ENCODE results near the gene AADACL2.
"Not testable (repeated sequence)": the region's sequence is repeated elsewhere in the genome, so short reads cannot be mapped to it uniquely, and the experiment has no call there.

AADACL2 gene, protein sequence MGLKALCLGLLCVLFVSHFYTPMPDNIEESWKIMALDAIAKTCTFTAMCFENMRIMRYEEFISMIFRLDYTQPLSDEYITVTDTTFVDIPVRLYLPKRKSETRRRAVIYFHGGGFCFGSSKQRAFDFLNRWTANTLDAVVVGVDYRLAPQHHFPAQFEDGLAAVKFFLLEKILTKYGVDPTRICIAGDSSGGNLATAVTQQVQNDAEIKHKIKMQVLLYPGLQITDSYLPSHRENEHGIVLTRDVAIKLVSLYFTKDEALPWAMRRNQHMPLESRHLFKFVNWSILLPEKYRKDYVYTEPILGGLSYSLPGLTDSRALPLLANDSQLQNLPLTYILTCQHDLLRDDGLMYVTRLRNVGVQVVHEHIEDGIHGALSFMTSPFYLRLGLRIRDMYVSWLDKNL

DNA sequence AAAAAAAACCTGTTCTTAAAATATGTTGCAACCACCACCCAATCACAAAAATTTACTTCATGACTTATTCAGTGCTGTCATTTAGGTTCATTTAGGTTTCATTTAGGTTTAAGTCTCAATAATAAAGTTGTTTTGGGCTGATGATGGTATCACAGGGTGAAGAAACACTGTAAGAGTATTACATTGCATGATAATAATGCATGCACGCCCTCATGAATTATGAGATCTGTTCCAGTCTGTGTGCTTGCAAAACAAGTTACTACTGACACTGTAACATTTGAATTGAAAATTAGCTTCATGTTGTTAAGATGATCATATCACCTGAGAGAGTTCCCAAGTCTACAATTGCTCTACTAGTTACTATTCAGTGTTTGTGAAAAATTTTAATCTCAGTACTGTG lies at the start of gene AADACL2:
Gene AADACL2, plus strand, starts transcription at position 315 of the 400 bp plus-strand sequence. CDS start 109 bp downstream, outside the sequence.
- no peak for DNase-seq (ENCODE audit: low read depth in 2 of 2)

DNA sequence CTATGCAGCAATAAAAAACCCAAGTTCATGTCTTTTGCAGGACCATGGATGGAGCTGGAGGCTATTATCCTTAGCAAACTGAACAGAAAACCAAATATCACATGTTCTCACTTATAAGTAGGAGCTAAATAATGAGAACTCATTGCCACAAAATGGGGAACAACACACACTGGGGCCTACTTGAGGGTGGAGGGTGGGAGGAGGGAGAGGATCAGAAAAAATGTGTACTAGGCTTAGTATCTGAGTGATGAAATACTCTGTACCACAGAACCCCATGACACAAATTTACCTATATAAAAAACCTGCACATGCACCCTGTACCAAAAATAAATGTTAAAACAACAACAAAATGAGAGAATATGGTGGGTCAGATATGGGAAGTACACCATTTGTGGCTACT lies 49.6 kb upstream of the AADACL2 start:
- DNase-seq (ENCODE audit: low read depth in 2 of 2), result no peak

DNA sequence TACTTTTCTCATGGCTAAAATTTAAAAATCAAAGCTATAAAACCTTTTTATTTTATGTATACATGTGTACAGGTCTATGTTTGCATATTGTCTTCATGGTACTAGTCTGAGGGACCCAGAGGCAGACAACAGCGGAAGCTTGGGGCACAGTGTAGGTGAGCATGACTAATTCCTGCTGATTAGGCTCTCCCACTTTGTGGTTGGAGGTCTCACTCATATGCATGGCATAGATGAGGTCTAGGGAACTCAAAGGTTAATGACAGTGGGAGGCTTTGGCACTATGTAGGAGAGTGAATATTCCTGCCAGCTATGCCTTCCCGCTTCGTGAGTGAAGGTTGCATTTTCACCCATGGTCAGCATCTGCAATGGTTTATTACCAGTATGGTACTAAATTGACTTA lies 47.5 kb upstream of the AADACL2 start:
- no peak for DNase-seq (ENCODE audit: low read depth in 2 of 2)

DNA sequence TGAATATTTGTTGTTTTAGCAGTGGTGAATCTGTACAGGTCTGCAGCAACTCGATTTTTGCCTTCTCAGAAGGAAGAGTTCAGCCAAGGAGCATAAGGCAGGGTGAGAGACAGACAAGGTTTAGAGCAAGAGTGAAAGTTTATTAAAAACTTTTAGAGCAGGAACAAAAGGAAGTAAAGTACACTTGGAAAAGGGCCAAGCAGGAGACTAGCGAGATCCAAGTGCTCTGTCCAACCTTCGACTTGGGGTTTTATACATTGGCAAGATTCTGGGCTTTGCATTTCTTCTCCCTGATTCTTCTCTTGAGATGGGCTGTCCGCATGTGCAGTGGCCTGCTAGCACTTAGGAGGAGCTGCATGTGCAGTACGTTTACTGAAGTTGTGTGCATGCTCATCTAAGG lies 46.7 kb upstream of the AADACL2 start:
- no peak for DNase-seq (ENCODE audit: low read depth in 2 of 2)

DNA sequence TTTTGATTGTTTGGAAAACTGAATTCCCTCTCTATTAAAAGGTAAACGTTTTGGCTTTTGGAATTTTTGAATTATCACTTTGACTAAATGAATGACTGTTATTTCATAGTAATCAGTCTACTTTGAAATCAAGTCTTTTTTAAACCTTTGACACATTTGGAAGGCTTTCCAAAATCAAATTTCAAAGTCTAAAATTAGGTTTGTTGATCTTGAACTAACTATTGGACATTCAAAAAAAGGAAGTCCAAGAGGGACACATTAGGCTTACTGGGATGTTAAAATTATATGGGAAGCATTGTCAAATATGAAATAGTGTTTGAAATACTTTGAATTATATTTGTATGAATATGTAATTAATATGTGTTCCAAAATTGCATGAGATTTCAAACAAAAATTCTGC lies 45.2 kb upstream of the AADACL2 start:
- no peak for DNase-seq (ENCODE audit: low read depth in 2 of 2)

DNA sequence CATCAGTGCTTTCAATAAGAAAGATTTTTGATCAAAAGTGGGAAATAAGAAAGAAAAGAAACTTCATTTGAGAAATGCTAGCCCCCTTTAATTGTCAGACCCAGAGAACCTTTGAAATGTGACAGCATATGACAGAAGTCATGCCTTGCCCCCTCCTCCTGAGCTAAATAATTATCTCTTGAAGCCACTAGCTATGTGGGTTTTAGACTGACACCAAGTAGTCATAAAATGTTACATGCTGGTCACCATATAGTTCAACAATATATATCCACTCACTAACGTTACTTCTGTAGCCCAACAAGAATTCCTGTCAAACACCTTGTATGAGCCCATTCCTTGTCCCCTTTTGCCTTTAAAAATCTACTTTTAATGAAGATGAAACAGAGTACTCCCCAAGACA lies 43.1 kb upstream of the AADACL2 start:
- no peak for DNase-seq (ENCODE audit: low read depth in 2 of 2)

DNA sequence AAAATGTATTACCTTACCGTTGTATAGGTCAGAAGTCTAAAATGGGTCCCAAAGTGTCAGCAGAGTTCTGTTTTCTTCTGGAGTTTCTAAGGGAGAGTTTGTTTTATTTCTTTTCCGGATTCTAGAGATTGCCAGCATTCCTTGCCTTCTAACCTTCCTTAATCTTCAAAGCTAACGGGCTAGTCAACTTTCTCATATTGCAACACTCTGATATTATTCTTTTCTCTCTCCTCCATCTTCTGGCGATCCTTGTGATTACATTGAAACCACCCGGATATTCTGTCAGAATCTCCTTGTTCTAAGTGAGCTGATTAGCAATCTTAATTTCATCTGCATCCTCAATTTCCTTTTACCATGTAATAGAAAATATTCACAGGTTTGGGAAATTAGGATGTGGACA lies 36.2 kb upstream of the AADACL2 start:
- no peak for DNase-seq (ENCODE audit: low read depth in 2 of 2)

DNA sequence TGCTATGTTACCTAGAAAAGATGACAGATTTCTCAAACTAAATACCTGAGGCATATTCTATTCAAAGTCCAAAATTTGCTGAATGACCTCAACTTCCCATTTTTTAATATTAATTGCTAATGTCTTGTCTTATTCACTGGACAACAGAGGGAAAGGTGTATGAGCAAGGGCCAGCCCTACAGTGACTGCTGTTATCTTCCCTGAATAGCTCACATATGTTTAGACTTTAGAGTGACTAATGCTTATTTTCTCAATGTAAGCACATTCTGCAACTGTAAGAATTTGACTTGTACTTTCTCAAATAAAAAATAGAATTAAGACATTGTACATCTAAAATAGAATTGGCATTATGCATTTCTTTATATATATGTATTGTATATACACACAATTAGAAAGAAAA lies 26.5 kb upstream of the AADACL2 start:
- DNase-seq (ENCODE audit: low read depth in 2 of 2), result no peak

DNA sequence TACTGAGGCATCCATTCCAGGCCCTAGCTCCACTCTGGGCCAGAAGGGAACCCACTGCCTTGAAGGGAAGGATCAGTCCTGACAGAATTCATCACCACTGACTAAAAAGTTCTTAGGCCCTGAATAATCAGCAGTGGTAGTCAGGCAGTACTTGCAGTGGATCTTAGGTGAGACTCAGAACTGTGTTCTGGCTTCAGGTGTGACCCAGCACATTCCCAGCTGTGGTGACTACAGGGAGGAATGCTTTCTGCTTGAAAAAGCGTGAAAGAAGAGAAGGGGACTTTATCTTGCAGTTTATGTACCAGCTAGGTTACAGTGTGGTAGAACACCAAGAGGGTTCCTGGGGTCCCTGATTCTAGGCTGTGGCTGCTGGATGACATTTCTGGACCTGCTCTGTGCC lies 24.9 kb upstream of the AADACL2 start:
- no peak for DNase-seq (ENCODE audit: low read depth in 2 of 2)

- no peak for DNase-seq (ENCODE audit: low read depth in 2 of 2)
These were observed 23.9 kb upstream of the AADACL2 start for GRCh38 chr3:151709847-151710246.

GRCh38 chr3:151721294-151721693 lies 12.4 kb upstream of the AADACL2 start:
- no peak for DNase-seq (ENCODE audit: low read depth in 2 of 2)

GRCh38 chr3:151722856-151723255 lies 10.9 kb upstream of the AADACL2 start:
- no peak for DNase-seq (ENCODE audit: low read depth in 2 of 2)

DNA sequence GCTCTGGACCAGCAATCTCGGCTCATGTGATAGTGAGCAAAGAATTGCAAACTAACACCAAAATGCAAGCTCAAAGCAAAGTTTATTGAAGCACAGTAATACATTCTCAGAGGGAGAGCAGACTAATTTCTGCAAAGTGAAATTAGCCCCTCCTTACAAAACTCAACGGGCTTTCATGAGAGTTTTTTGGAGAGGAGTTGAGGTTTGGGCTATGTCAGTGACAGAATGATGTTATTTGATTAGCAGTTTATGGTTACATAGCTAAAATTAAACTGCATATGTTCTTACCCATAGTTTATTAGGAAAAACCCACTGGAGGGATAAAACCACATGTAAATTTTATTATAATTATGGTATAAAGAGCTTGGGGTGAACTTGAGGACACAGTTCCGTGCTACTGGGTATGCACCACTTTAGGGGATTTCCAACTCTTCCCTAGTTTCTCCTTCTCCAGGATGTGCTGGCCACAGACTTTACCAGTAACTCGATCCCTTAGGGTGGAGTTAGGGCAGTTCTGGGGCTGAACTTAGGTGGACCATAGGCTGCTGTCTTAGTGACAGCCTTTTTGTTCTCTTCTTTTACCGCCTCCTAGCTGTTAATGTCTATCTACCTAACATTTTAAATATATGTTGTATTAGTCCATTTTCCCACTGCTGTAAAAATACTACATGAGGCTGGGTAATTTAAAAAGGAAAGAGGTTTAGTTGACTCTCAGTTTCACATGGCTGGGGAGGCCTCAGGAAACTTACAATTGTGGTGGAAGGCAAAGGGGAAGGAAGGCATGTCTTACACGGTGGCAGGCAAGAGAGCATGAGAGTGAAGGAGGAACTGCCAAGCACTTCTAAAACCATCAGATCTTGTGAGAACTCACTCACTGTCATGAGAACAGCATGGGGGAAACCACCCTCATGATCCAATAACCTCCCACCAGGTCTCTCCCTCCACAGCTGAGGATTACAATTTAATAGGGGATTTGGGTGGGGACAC lies 8.9 kb upstream of the AADACL2 start:
- no peak for DNase-seq (ENCODE audit: low read depth in 2 of 2)

GRCh38 chr3:151726016-151726415 lies 7.7 kb upstream of the AADACL2 start:
- DNase-seq (ENCODE audit: low read depth in 2 of 2), result no peak

- DNase-seq (ENCODE audit: low read depth in 2 of 2), result no peak
These were observed 866 bp upstream of the AADACL2 start for GRCh38 chr3:151732861-151733260.

GRCh38 chr3:151740581-151740980 lies 6.9 kb downstream of the AADACL2 start:
- no peak for DNase-seq (ENCODE audit: low read depth in 2 of 2)

- no peak for DNase-seq (ENCODE audit: low read depth in 2 of 2)
These were observed 10.1 kb downstream of the AADACL2 start for GRCh38 chr3:151743855-151744254.

DNA sequence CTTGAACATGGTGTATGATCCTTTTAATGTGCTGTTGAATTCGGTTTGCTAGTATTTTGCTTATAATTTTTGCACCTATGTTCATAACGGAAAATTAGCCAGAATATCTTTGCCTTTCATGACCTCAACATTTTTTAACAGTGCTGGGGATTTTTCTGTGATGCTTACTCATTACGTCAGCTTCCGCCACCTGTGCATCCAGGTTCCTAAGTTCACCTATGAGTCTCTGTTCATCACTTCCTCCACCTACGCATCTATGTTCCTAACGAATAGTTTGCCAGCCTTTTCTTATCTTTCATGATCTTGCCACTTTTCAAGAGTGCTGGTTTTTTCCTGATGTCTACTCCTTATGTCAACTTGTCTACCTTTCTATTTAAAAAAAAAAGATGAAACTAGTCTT lies 16.5 kb downstream of the AADACL2 start:
- DNase-seq (ENCODE audit: low read depth in 2 of 2), result no peak

DNA sequence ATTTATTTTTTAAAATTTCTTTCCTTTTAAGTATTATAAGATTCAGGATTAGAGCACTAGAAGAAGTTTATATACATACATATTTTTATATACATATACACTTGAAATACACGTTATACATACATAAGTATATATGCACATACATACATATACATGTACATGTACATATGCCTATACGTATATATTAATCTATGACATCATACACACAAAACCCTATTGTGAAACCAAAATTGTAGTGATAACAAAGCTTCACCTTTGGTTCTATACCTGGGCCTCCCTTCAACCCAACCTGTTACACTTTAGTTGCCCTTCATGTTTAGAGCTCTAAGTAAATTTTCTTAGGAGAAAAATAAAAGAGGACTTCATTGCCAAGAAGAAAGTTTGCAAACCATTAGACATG lies 17.0 kb downstream of the AADACL2 start:
- no peak for DNase-seq (ENCODE audit: low read depth in 2 of 2)

GRCh38 chr3:151751161-151751560 lies 17.4 kb downstream of the AADACL2 start:
- DNase-seq (ENCODE audit: low read depth in 2 of 2), result no peak

DNA sequence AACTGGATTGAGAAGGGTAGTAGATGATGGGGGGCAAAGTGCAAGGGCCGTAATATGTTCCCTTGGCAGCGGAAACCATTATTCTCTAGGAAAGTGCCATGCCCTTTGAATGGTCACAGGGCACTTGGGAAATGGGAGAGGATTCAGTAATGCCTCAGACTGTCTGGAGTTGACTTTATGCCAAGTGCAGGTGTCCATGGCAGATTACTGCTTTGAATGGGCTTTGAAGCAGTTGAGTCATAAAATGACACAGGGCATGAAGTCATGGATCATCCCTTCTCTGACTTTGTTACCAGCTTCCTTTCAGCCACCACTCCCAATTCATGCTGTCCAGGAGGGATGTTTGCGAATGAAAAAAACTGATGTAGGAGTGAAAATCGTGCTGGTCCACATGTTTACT lies 20.1 kb downstream of the AADACL2 start:
- no peak for DNase-seq (ENCODE audit: low read depth in 2 of 2)

- DNase-seq (ENCODE audit: low read depth in 2 of 2), result no peak
These were observed 27.9 kb downstream of the AADACL2 start for GRCh38 chr3:151761581-151761980.

DNA sequence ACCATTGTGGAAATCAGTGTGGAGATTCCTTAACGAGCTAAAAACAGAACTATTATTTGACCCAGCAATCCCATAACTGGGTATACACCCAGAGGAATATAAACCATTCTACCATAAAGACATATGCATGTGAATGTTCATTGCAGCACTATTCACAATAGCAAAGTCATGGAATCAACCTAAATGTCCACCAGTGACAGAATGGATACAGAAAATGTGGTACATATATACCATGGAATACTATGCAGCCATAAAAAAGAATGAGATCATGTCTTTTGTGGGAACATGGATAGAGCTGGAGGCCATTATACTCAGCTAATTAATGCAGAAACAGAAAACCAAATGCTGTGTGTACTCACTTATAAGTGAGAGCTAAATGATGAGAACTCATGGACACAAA lies 31.0 kb downstream of the AADACL2 start:
- DNase-seq (ENCODE audit: low read depth in 2 of 2), result not testable (repeated sequence)
